NCI-H69 (cell line): ENCODE measurements around the gene ADAMTS12.
"Not testable (repeated sequence)": the region's sequence is repeated elsewhere in the genome, so short reads cannot be mapped to it uniquely, and the experiment has no call there.

Experiments used
- DNase-seq: peaks from one replicate; lab custom pipeline; 2025; lab: John Stamatoyannopoulos, UW

ADAMTS12 gene

GRCh38 chr5:33891788-33892619 lies at the start of gene ADAMTS12:
Gene ADAMTS12 (minus strand): TSS chr5:33891990. CDS start chr5:33891856, 134 bp downstream.
- DNase-seq: peak; percentile 69

GRCh38 chr5:33941090-33941489 lies 49.3 kb upstream of the ADAMTS12 start:
- no peak for DNase-seq

- DNase-seq: no peak
These were observed 47.9 kb upstream of the ADAMTS12 start for GRCh38 chr5:33939556-33940262.

GRCh38 chr5:33938881-33939280 lies 47.1 kb upstream of the ADAMTS12 start:
- no peak for DNase-seq

- no peak for DNase-seq
These were observed 46.7 kb upstream of the ADAMTS12 start for GRCh38 chr5:33938507-33938796.

- DNase-seq: no peak
These were observed 46.1 kb upstream of the ADAMTS12 start for GRCh38 chr5:33937707-33938506.

- DNase-seq: no peak
These were observed 45.4 kb upstream of the ADAMTS12 start for GRCh38 chr5:33937017-33937706.

GRCh38 chr5:33936381-33937016 lies 44.7 kb upstream of the ADAMTS12 start, which contains the start of gene RXFP3:
Gene RXFP3 (plus strand): TSS chr5:33936386. CDS start chr5:33936741, 355 bp downstream.
- no peak for DNase-seq

GRCh38 chr5:33936004-33936380 lies 44.2 kb upstream of the ADAMTS12 start:
- DNase-seq: no peak

GRCh38 chr5:33934176-33934575 lies 42.4 kb upstream of the ADAMTS12 start:
- DNase-seq: no peak

GRCh38 chr5:33933723-33934169 lies 42.0 kb upstream of the ADAMTS12 start:
- DNase-seq: no peak

- no peak for DNase-seq
These were observed 39.3 kb upstream of the ADAMTS12 start for GRCh38 chr5:33931136-33931535.

GRCh38 chr5:33929925-33930690 lies 38.3 kb upstream of the ADAMTS12 start:
- no peak for DNase-seq

- DNase-seq: no peak
These were observed 36.5 kb upstream of the ADAMTS12 start for GRCh38 chr5:33928283-33928682.

- DNase-seq: no peak
These were observed 35.9 kb upstream of the ADAMTS12 start for GRCh38 chr5:33927685-33928084.

GRCh38 chr5:33925278-33925677 lies 33.5 kb upstream of the ADAMTS12 start:
- no peak for DNase-seq

- no peak for DNase-seq
These were observed 29.2 kb upstream of the ADAMTS12 start for GRCh38 chr5:33921002-33921401.

GRCh38 chr5:33914844-33915243 lies 23.1 kb upstream of the ADAMTS12 start:
- DNase-seq: not testable (repeated sequence)

GRCh38 chr5:33906248-33906647 lies 14.5 kb upstream of the ADAMTS12 start:
- DNase-seq: not testable (repeated sequence)

GRCh38 chr5:33905381-33905780 lies 13.6 kb upstream of the ADAMTS12 start:
- DNase-seq: no peak

- DNase-seq: no peak
These were observed 11.3 kb upstream of the ADAMTS12 start for GRCh38 chr5:33903118-33903517.
